ENCODE measurements around the gene TRNP1. TPM values are rescaled to one million over a fixed set of nuclear protein-coding genes. Genes with fewer than 3 reads are reported as not detected.

The TRNP1 gene
- total and polyA plus RNA-seq, 2 of the 4 experiments (the other 2 are of a cell fraction), result 63.3 to 91.6 TPM

DNA sequence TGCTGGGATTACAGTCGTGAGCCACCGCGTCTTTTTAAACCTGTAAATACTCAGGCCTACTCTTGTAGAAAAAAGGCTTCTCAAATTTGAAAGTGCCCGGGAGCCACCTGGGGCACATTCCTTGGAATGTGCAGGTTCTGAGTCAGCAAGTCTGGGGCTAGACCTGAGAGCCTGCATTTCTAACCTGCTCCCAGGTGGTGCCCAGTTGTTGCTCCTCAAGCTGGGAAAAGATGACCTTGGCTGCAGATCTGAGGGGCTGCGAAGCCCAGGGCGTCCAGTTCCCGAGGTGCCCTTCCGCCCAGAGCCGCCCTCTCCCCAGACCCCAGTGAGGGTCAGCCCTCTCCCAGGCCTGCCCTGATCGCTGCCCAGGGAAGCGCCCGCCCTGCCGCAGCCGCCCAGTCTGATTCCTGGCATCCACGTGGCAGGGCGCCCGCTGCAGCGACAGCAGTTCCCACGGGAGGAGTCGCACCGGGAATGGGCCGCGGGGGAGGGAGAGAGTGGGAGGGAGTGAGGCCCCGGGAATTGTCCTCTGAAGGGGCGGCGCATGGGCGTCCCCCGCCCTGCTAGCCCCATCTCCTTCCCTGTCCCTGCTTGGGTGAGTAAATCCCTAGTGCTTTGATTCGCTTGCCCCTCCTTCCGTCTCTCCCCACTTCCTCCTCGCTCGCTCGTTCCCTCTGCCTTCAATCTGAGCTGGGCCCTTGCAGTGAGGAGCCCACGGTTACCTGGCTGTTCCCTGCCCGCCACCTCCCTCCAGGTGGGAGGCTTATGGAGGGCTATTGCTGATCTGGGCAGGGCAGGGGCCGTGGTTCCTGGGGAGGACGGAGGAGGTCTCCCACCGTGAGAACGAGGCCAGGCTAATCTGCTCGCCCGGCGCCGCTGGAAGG lies 38.0 kb downstream of the TRNP1 start:
- H3K4me2 ChIP-seq (ENCODE audit: low read depth, low read length), result peak overlapping the region; percentile 61
- DNase-seq, result peak; percentile 67
- peak overlapping the region; percentile 69 to 96 for H4K8ac ChIP-seq (ENCODE audit: low read depth in 2 of 2, low read length in 2 of 2)
- H2BK120ac ChIP-seq (ENCODE audit: low read depth, low read length), result peak overlapping the region; percentile 43
- peak overlapping the region; percentile 95; the same call in 1 of the 2 replicates for H3K23ac ChIP-seq (ENCODE audit: low read depth, low read length)
- POLR2A ChIA-PET (ENCODE audit: unreplicated experiment), result no interaction called here
- H2BK15ac ChIP-seq (ENCODE audit: low read depth, low read length), result peak overlapping the region; percentile 15; the same call in 1 of the 3 replicates
- dilution Hi-C loops (cut with HindIII; ENCODE audit: low sequenced_read_pairs, unreplicated experiment) (no loop called here), in situ Hi-C loops (cut with MboI; ENCODE audit: low sequenced_read_pairs) (no loop called here), intact Hi-C loops (cut with micrococcal nuclease) (no loop called here)
- CTCF ChIA-PET, result interaction anchor here (5.0 kb wide), 1 partner anchor 13 kb away, joined by 17 read pairs; no protein-coding TSS in a partner anchor
- peak overlapping the region; percentile 17 for H3K56ac ChIP-seq (ENCODE audit: extremely low read depth, insufficient read depth, low read length)
- TF ChIP-seq BHLHE40 (IDR thresholded peaks at IDR 0.05; ENCODE audit: low read depth, low read length) (no peak), NFE2L2 (IDR thresholded peaks at IDR 0.05; ENCODE audit: low read depth, low read length) (no peak), CEBPB (IDR thresholded peaks at IDR 0.05; ENCODE audit: low read depth, low read length) (no peak), POLR2A (IDR thresholded peaks at IDR 0.05; ENCODE audit: low read depth, low read length) (no peak), MAZ (IDR thresholded peaks at IDR 0.05; ENCODE audit: borderline replicate concordance, low read depth, low read length) (peak; percentile 75; the same call in 1 of the 2 replicates), SMC3 (IDR thresholded peaks at IDR 0.05; ENCODE audit: low read depth, low read length) (no peak), MAFK (IDR thresholded peaks at IDR 0.05; ENCODE audit: low read depth, low read length) (no peak), MXI1 (IDR thresholded peaks at IDR 0.05; ENCODE audit: borderline replicate concordance, low read depth, low read length) (peak; percentile 46; the same call in 1 of the 2 replicates), RCOR1 (IDR thresholded peaks at IDR 0.05; ENCODE audit: insufficient replicate concordance, low read length) (no peak), CHD1 (IDR thresholded peaks at IDR 0.05; ENCODE audit: low read depth, low read length) (no peak)
- TF ChIP-seq, protein P1, sequence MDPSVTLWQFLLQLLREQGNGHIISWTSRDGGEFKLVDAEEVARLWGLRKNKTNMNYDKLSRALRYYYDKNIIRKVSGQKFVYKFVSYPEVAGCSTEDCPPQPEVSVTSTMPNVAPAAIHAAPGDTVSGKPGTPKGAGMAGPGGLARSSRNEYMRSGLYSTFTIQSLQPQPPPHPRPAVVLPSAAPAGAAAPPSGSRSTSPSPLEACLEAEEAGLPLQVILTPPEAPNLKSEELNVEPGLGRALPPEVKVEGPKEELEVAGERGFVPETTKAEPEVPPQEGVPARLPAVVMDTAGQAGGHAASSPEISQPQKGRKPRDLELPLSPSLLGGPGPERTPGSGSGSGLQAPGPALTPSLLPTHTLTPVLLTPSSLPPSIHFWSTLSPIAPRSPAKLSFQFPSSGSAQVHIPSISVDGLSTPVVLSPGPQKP (IDR thresholded peaks at IDR 0.05; ENCODE audit: borderline replicate concordance, low read depth, low read length), result no peak
- TF ChIP-seq, protein P2, sequence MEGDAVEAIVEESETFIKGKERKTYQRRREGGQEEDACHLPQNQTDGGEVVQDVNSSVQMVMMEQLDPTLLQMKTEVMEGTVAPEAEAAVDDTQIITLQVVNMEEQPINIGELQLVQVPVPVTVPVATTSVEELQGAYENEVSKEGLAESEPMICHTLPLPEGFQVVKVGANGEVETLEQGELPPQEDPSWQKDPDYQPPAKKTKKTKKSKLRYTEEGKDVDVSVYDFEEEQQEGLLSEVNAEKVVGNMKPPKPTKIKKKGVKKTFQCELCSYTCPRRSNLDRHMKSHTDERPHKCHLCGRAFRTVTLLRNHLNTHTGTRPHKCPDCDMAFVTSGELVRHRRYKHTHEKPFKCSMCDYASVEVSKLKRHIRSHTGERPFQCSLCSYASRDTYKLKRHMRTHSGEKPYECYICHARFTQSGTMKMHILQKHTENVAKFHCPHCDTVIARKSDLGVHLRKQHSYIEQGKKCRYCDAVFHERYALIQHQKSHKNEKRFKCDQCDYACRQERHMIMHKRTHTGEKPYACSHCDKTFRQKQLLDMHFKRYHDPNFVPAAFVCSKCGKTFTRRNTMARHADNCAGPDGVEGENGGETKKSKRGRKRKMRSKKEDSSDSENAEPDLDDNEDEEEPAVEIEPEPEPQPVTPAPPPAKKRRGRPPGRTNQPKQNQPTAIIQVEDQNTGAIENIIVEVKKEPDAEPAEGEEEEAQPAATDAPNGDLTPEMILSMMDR (conservative IDR thresholded peaks at IDR 0.05; ENCODE audit: low read depth, low read length), result no peak
- TF ChIP-seq, protein P3, sequence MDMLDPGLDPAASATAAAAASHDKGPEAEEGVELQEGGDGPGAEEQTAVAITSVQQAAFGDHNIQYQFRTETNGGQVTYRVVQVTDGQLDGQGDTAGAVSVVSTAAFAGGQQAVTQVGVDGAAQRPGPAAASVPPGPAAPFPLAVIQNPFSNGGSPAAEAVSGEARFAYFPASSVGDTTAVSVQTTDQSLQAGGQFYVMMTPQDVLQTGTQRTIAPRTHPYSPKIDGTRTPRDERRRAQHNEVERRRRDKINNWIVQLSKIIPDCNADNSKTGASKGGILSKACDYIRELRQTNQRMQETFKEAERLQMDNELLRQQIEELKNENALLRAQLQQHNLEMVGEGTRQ (IDR thresholded peaks at IDR 0.05; ENCODE audit: low read depth, low read length), result no peak
- peak overlapping the region; percentile 62 for H2BK20ac ChIP-seq (ENCODE audit: low read depth, low read length)
- peak overlapping the region; percentile 2; the same call in 1 of the 2 replicates for H3K27ac ChIP-seq (ENCODE audit: insufficient read depth, low read length)
- H4K91ac ChIP-seq (ENCODE audit: insufficient read depth, low read depth, low read length), result peak overlapping the region; percentile 53
- H3K36me3 ChIP-seq (ENCODE audit: control insufficient read depth, insufficient read depth, low read length), result no peaks in the 10 kb centered on the region
- no peak overlapping the region for H3K4me3 ChIP-seq (ENCODE audit: insufficient read depth, low read depth, low read length)
- H2AK5ac ChIP-seq (ENCODE audit: low read depth, low read length), result peak overlapping the region; percentile 77
- peak overlapping the region; percentile 76 for H4K5ac ChIP-seq (ENCODE audit: low read depth, low read length)
- peaks cover 3% of the 10 kb centered on the region; the same call in 1 of the 2 replicates for H3K9me1 ChIP-seq (ENCODE audit: insufficient read depth, low read length)
- peak overlapping the region; percentile 28; the same call in 1 of the 2 replicates for H3K18ac ChIP-seq (ENCODE audit: low read depth, low read length)
- 22% methylated on average over 13 of the region's 43 CpGs; no CpG with 5 or more reads in 1 of the 2 experiments for WGBS, 2 experiments (ENCODE audit: extremely low coverage in 2 of 2, insufficient read length in 1 of 2)
- peak overlapping the region; percentile 94 for H2AFZ ChIP-seq (replicated peaks; ENCODE audit: low read length, poor library complexity)
- no TSS peak for BruUV-seq (replicated peaks)
- no peaks in the 10 kb centered on the region for H3K79me1 ChIP-seq (ENCODE audit: low read depth in 1 of 2, low read length in 2 of 2)
- peak overlapping the region; percentile 79 for H3K14ac ChIP-seq (replicated peaks; ENCODE audit: low read depth, low read length)
- H3K9ac ChIP-seq (ENCODE audit: low read depth, low read length), result peak overlapping the region; percentile 30; the same call in 1 of the 2 replicates
- ATAC-seq (ENCODE audit: low read depth), result peak; percentile 91
- H3K27me3 ChIP-seq (ENCODE audit: control insufficient read depth, insufficient read depth, low read length), result no peaks in the 10 kb centered on the region
- H3K4me1 ChIP-seq (ENCODE audit: control insufficient read depth, insufficient read depth, low read length), result peaks cover 12% of the 10 kb centered on the region
- H3K4ac ChIP-seq (ENCODE audit: low read depth, low read length), result peak overlapping the region; percentile 87
- H4K20me1 ChIP-seq (ENCODE audit: insufficient read depth, low read length), result no peaks in the 10 kb centered on the region
- H2AK9ac ChIP-seq (replicated peaks; ENCODE audit: low read depth, low read length, poor library complexity), result peak overlapping the region; percentile 70
- H3K9me3 ChIP-seq (ENCODE audit: control insufficient read depth, insufficient read depth, low read length), result no peaks in the 10 kb centered on the region
- peak overlapping the region; percentile 16 for H2BK5ac ChIP-seq (ENCODE audit: low read depth, low read length, poor library complexity, severe bottlenecking)
